HG03558 (cell line): Measurements from ENCODE around the gene IKBKE.

Experiments
- ATAC-seq: cut with Tn5 transposase; IDR thresholded peaks from one replicate; pipeline ENCODE4 v1.9.1; 2021; ENCODE audit warnings: moderate number of reproducible peaks; ENCODE audit not compliant: unreplicated experiment; ENCODE audit errors: extremely low read depth

IKBKE gene

DNA sequence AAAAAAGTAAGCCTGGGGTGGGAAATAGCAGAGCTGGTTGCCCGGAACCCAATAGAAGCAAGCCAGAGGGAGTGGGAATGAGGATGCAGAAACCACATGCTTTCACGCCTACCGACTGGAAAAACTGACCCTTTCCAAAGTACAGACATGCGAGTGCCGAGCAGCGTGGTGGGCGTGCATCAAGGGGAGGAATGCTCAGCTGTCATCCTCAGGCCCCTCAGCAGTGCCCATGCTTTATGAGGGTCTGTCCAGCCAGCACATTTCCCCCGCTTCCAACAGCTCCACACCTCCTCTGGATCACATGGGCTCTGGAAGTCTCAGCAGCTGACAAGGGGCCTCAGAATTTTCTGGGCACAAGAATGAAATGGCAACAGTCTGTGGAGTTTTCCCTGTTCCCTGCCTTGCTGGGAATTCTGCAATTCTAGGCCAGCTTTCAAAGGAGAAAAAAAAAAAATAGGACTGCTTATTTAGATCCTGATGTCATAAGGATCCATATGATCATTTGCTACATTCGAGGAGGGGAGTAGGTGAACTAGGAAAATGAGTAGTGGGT is 19.1 kb upstream of the IKBKE start:
- ATAC-seq, result no peak

DNA sequence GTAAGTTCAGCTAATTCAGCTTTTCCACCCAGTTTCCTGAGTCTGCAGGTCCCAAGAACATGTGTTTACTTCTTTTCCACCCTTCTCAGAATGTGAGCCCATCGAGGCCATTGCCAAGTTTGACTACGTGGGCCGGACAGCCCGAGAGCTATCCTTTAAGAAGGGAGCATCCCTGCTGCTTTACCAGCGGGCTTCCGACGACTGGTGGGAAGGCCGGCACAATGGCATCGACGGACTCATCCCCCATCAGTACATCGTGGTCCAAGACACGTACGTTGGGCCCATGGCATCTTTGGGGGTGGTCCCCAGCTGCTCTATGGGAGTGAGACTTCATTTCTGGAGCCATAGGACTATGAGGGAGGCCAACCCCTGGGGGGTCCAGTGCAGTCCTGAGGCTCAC is 17.2 kb upstream of the IKBKE start:
- ATAC-seq, result no peak

- no peak for ATAC-seq
Measured at GRCh38 chr1:206455289-206455665, 15.0 kb upstream of the IKBKE start.

- ATAC-seq, result no peak
Measured at GRCh38 chr1:206455666-206456344, 14.5 kb upstream of the IKBKE start.

DNA sequence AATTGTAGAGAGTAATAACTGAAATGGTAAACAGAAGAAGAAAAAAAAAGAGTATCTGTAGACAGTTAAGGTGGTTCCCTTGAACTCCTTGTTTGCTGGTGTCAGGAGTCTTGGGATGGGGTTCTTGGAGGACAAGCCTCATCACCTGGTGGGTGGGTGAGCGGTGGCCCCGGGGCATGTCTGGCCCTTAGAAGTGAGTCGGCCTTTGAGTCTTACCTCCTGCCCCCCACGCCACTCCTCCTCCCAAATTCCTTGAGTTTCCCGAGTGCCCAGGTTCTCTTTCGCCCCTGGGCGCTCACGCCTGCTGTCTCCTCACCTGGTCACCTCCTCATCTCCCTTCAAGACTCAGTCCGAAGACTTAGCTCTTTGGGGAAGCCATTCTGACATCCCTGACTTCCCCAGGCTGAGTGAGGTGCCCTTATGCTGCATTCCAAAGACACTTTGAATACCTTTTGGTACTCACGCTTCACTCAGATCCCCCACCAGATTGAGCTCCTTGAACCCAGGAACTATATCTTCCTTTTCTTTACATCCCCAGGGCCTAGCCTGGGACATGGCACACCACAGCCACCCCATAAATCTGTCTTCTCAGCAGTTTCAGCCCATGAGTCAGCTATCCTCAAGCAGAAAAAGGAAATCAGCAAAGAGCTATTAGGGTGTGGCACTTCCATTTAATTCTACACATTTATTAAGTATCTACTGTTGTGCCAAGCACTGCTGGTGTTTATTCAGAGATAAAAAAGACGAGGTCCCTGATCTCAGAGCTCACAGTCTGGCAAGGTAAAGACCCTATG is 13.5 kb upstream of the IKBKE start:
- ATAC-seq, result no peak

DNA sequence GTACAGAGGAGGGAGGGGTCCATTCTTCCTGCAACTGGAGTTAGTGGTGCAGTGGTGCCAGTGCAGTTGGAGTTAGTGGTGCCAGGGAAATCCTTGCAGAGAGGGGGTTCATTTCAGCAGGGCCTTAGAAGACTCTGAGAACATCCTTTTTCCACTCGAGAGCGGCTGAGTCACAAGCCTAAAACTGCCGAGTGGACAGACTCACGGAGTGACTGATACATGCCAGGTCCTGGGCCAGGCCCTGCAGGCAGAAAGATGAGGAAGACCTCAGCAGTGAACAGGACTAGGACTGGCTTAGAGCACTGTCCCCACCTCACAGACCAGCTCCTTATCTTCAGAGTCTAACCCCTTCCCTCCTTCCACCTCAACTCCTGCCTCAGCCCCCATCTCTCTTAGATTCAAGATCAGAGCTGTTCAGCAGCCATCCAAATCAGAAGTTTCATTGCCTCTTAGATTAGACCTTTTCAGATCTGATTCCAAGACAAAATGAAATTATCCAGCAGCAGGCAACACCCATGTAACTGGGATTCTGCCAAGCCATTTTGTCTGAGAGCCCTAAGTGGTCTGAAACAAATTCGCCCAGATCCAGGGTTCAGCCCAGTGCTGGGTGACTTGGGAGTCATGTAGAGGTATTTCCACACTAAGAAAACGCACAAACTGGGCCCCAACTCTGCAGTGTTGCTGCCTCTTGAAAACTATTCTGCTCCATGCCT is 12.7 kb upstream of the IKBKE start:
- no peak for ATAC-seq

- no peak for ATAC-seq
Measured at GRCh38 chr1:206459703-206460102, 10.6 kb upstream of the IKBKE start.

GRCh38 chr1:206460836-206461426 is 9.3 kb upstream of the IKBKE start:
- no peak for ATAC-seq

GRCh38 chr1:206461602-206462455 is 8.4 kb upstream of the IKBKE start:
- no peak for ATAC-seq

GRCh38 chr1:206463137-206463536 is 7.1 kb upstream of the IKBKE start:
- ATAC-seq, result no peak

- no peak for ATAC-seq
Measured at GRCh38 chr1:206463911-206464310, 6.4 kb upstream of the IKBKE start.

- ATAC-seq, result no peak
Measured at GRCh38 chr1:206464456-206464964, 5.8 kb upstream of the IKBKE start.

GRCh38 chr1:206465951-206466350 is 4.3 kb upstream of the IKBKE start:
- peak; percentile 39 for ATAC-seq

DNA sequence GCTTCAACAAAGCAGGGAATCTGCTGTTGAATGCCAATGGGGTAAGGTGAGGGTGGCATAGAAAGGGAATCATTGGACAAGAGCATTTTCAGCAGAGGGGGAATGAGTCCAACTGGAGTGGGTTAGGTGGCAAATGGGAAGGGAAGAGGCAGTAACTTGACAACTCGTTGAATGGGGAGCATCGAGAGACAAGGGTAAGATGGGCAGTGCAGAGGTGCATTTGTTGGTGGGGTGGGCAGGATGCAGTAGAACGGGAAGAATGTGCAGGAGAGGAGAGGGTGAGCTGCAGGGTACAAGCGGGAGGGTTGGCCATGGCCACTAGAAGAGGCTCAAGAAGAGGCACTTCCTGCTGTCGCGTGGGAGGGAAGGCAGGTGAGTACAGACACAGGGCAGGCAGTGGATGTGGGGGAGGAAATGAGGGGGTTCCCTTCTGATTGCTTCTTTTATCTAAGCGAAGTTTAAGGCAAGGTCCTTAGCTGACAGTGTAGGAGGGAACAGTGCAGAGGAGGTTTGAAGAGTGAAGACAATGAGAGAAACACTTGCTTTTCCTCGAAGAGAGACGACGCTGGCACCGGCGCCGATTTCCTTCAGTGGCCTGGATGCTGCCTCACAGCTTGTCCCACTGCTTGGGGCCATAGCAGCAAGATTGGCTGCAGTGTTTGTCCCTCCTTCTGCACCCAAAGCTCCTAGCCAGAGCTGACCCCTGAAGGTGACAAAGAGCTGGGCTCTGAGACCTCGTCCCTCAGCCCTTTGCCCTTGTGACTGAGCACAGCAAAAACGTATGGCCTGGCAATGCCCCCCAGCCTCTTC is 3.2 kb upstream of the IKBKE start:
- no peak for ATAC-seq

GRCh38 chr1:206467915-206468314 is 2.4 kb upstream of the IKBKE start:
- ATAC-seq, result no peak

DNA sequence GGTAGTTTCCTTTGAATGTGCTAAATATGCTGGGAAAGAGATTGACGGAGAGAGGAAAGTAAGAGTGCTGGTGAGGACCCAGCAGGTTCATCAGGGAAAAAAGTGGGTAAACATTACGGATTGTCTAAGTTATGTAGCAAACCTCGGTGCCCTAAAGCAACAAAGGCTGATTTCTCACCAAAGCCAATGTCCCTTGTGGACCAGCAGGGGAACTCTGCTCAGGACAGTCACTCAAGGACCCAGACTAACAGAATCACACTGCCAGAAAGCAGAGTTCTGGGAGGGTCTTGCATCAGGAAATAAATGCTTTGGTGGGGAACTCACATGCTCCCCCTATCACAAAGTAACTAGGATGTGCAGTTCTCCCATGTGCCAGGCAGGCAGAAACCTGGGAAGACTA is 1.7 kb upstream of the IKBKE start:
- ATAC-seq, result no peak

- no peak for ATAC-seq
Measured at GRCh38 chr1:206469411-206469932, 804 bp upstream of the IKBKE start.

DNA sequence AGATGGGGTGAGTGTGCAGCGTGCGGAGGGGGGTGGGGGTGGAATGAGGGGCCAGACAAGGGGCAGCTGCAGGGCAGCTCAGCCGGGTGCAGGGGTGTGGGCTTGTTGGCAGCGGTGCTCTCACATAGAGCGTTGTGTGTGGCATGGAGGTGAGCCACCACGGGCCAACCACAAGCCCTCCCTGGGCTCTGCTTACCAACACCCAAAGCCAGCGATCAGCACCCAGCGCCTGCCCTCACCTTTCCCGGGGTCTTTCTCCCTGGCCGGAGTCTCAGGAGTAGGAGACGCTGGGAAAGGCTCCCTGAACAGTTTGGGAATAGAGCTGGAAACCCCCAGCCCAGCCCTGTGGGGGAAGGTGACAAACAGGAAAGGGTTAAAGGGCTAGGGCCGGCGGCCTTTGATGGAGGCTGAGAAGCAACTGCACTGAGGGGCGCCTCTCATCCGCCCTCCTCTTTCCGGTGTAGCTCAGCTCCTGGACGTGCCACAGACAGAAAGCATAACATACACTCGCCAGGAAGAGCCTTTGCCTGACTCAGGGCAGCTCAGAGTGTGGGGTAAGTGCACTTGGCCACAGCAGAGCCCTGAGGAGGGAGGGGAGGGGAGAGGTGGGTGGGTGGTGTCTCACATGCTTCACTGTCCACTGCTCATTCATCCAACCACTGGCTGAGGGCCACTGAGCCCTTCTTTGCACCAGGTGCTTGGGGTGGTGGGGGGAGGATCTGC is 577 bp downstream of the IKBKE start:
- no peak for ATAC-seq
